HG03457 (cell line): ENCODE data around the gene VSIG10L.
A peak's percentile ranks its signal among the peaks of the same experiment; 100 is the strongest.

ENCODE experiments used
- ATAC-seq: cut with Tn5 transposase; IDR thresholded peaks from one replicate; pipeline ENCODE4 v1.9.1; 2021; ENCODE audit warnings: moderate number of reproducible peaks; ENCODE audit not compliant: unreplicated experiment

VSIG10L gene

DNA sequence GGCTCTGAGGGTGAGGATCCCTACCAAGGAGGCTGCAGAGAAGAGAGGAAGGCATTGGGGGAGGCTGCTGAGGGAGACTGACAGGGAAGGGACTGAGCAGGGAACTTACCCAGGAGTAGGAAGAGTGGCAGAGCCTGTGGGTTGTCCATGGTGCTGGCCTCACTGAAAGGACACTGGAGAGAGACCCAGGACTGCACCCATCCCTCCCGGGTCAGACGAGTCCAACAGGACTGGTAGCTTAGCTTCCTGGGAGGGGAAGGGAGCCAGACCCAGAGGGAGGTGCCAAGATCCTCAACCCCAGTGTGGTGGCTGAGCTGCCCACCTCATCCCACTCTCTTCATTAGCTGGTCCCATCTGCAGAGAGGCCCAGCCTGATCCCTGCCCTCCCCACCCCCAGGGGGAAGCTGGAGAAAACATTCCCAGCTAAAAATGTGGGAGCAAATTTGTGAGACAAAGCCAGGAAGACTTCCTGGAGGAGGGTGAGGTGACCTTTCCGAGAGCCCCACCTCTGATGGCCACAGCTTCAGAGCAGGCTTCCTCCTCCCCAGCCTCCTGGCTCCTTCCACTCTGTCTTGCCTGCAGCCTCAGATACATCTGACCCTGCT, at the start of gene VSIG10L:
TSS of gene VSIG10L (minus strand) at position 164 of the 605 bp plus-strand sequence. CDS start at position 149, 15 bp downstream.
- no peak for ATAC-seq

DNA sequence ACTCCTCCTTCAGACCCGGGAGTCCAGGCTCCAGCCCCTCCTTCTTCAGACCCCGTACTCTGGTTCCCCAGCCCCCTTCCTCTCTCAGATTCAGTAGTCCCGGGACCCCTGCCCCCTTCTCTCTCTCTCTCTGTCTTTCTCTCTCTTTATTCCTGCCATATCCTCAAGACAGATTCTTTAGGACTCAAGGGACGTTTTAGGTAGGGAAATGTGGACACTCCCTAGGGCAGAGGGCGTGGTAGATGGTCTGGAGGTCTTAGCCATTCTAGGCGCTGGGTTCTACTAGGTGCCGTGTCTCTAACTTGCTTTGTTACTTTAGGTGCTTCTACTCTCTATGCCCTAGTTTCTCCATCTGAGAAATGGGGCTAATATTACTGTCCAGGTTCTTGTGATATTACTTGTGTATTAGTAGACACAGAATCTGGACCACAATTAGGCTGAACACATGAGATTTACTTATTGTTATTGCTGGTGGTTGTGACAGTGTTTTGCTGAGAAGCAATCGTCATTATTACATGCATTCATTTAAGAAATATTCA, 49.2 kb upstream of the VSIG10L start:
- ATAC-seq: no peak

DNA sequence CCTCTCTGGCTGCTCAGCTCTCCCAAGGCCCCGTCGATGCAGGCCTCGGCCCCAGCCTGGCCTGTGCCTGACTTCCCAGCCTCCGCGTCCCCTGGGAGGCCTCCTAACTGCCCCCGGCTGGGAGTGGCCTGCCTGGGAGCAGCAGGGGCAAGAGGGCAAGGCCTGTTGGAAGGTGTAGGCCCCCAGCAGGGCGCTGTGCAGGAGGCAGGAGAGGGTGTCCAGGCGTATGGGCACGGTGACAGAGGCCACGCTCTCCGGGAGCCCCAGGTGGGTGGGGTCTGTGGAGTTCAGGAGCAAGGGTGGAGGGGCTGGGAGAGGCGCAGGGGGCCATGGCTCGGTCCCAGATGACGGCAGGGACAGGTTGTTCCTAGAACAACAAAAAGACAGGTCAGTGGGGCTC, 47.2 kb upstream of the VSIG10L start:
- no peak for ATAC-seq

DNA sequence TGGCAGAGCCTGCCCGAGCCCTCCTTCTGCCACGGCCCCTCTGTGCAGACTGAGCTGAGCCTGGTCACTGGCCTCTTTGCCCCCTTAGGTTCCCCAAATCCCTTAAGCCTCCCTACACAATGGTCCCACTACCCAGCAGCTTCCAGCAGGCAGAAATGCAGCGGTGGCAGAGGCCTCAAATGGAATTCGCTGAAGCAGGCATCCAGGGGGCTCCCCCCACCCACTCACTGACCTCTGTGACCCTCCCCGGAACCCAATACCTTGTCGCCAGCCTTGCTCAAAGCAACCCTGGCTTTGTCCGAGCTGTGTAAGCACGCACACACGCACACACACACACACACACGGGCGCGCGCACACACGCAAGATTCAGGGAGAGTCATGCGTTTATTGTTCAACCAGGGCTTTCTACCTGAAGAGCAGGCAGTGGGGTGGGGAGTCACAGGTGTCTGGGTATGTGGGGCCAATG, 46.0 kb upstream of the VSIG10L start, which contains the start of gene LIM2:
TSS of gene LIM2 (minus strand) at position 51 of the 466 bp plus-strand sequence. CDS start 531 bp downstream, outside the sequence.
- ATAC-seq: no peak

DNA sequence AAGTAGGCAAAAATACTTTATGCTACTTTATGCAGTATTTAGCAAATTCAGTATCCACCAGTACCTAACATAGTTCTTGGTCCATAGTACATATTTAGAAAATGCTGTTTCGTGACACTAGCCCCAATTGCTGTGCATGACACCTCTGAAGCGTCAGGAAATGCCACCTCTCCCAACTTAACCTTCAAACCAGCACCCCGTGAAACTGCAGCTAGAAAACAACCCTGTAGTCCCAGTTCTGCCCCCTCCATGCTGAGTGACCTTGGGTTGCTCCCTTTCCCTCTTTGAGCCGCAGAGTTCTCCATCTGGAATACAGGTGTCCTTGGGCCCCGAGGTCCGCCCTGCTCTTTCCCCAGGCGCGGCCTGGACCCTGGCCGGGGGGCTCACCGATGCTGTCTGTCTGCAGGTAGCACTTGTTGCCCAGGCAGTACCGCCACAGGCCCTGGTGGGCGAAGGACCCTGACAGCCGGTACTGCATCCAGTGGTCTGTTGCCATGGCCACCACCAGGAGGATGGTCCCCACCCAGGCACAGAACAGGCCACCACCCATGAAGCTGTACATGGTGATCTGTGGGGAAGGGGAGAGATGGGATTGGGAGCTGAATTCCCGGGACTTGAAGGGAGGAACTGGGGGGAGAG, 45.1 kb upstream of the VSIG10L start:
- no peak for ATAC-seq

DNA sequence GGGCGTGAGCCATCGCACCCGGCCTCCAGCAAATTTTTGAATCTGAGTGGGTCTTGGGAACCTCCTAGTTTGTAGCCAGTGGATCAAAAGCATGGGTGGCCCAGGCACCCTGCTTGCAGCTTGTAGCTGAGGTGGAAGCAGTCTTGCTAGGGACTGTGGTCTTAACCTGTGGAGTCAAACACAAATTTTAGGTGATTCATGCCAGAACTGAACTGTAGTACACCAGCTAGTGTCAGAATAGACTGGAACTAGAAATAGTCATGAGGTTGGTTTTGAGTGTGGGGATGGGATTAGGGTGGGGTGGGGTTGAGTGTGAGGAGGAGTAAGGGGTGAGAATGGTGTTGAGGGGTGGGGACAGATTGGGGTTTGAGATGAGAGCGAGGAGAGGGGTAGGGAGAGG, 40.1 kb upstream of the VSIG10L start:
- no peak for ATAC-seq

DNA sequence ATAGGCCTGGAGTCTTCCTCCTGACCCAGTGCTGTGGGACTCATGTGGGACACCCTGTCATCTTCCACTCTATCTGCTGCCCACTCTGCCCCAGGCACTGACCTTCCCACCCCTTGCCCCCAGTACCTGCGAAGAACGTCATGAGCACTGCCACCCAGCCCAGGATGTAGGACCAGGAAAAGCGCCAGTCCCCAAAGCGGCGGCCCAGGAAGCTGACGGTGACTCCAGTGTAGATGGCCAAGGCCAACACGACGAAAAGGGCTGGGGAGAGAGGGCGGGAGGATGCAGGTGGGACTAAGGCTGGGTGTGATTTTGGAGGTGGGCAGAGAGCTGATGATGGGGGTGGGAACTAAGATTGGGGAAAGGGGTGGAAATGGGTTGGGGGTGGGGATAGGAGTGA, 38.4 kb upstream of the VSIG10L start:
- ATAC-seq: no peak

DNA sequence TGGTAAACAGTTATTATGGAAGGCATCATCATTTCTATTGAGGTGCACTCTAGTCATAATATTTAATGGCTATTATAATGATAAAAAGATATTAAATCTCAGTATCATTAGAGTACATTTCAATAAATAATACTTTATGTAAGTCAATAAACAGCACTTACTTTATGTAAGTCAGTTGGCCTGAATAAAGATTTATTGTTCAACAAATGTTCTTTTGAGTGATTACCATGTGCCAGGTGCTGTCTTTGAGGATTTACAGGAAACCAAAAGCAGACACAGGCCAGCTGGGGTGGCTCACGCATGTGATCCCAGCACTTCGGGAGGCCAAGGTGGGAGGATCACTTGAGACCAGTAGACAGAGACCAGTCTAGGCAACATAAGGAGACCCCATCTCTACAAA, 35.5 kb upstream of the VSIG10L start:
- no peak for ATAC-seq

DNA sequence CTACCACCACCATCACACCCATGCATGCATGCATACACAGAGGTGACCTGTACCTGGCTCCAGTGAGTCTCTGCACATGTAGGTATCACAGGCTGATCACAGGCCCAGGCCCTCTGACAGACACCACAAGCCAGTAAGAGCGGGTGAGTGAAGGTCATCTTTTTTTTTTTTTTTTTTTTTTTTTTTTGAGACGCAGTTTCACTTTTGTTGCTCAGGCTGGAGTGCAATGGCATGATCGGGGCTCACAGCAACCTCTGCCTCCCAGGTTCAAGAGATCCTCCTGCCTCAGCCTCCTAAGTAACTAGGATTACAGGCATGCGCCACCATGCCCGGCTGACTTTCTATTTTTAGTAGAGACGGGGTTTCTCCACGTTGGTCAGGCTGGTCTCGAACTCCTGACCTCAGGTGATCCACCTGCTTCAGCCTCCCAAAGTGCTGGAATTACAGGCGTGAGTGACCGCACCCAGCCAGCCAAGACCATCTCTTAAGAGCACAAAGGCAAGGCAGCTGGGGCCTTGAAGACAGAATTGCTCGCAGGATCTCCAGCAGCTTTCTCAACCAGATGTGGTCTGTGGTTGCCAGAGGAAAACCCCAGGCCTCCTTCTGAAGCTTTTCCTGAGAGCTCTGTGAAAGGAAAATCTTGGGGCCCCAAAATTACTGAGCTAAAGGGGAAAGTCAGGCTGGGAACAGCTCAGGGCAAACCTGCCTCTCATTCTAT, 33.7 kb upstream of the VSIG10L start:
- ATAC-seq: no peak

DNA sequence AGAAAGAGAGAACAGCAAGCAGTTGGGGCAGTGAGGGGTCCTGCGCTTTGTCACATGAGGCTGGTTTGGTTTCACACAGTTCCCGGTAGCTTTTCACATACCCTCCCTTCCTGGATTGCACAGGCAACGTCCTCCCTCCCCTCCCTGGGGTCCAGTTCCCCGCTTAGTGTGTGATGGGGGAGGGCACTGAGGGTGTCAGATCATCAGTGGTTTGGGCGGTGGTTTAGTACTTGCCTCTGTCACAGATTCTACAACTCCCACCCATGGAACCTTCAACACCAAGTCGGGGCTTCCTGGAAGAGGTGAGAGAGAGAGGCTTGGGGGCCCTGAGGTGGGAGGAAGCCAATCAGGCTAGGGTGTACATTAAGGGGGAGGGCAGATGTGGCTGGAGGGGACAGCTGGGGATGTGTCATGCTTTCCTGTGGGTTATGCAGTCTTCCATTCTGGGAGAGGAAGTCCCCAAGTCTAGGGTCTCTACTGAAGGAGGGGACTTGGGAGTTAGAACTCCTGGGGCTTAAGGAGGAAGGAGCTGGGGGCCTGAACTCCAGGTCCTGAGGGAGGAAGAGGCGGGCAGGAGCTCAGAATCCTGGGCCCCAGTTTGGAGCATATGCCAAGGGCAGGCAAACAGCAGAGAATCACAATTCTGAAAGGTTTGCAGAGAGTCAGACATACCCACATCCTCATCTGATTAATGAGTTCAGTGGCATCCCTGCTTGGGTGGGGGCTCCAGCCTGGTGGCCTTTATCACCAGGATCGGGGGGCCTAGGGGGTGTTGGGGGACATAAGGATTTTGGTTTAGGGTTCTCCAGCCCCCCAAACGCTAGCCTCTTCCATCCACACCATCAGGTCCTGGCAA, 30.9 kb upstream of the VSIG10L start, which contains the start of gene NKG7:
TSS of gene NKG7 (minus strand) at position 6 of the 856 bp plus-strand sequence. CDS start 119 bp downstream, outside the sequence.
- ATAC-seq: no peak

DNA sequence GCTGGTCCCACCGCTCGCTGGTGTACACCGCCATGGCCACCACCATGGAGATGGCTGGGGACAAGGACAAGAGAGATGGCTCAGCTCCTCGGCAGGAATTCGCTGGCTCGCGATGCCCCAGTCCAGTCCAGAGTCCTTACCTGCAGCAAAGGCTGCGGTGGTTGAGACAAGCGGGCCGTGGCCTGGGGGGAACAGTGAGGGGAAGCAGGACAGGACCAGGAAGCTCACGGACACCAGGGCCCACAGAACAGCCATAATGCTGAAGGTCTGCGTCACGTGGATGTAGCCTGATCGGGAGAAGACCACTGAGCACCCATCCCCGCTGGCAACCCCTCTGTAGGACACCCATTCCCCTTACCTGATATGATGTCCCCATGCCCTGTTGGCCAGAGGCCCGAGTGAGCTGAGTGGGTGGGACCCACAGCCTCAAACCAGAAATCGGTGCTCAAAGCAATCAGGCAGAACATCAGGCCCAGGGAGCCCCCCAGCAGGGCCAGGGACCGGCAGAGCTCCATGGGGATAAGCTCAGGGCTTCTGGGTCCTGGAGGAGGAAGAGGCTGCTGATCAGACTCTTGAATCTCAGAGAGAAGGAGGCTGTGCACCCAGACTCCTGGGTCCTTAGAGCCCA, 30.2 kb upstream of the VSIG10L start:
- no peak for ATAC-seq

DNA sequence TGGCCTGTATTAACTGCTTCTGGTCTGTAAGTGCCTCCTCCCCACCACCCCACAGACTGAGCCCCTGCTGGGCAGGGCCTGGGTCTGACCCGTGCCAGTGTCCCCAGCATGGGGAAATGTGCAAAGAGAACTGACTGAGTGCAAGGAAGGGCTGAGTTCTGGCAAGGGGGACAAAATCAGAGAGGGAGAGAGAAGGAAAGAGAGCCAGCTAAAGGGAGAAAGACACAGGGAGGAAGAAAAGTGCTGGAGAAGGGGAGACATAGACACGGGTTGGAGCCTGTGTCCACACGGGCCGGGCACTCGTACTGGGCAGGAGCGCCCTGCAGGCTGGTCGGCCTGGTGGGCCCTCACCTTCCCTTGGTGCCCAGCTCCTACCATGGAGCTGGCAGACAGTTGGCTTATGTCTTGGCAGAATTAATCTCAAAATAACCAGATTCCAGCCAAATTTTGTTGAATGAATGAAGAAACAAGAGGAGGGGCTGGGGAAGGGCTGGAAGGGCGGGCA, 29.3 kb upstream of the VSIG10L start:
- no peak for ATAC-seq

DNA sequence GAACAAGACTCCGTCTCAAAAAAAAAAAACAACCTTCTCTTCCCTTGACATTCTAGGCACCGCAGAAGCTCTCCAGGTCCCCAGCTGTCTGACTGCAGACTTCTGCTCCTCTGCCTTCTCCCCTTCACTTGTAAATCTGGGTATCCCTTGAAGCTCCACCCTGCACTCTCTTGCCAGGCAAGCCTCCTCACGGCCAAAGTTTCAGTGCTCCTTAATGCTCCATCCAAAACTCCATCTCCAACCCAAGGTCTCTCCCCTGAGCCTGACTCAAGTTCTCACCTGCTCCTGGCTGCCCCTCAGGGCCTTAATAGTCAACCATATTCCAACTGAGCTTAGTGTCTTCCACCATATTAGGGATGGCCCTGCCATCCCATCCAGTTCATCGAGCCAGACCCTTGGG, 28.3 kb upstream of the VSIG10L start:
- ATAC-seq: no peak

DNA sequence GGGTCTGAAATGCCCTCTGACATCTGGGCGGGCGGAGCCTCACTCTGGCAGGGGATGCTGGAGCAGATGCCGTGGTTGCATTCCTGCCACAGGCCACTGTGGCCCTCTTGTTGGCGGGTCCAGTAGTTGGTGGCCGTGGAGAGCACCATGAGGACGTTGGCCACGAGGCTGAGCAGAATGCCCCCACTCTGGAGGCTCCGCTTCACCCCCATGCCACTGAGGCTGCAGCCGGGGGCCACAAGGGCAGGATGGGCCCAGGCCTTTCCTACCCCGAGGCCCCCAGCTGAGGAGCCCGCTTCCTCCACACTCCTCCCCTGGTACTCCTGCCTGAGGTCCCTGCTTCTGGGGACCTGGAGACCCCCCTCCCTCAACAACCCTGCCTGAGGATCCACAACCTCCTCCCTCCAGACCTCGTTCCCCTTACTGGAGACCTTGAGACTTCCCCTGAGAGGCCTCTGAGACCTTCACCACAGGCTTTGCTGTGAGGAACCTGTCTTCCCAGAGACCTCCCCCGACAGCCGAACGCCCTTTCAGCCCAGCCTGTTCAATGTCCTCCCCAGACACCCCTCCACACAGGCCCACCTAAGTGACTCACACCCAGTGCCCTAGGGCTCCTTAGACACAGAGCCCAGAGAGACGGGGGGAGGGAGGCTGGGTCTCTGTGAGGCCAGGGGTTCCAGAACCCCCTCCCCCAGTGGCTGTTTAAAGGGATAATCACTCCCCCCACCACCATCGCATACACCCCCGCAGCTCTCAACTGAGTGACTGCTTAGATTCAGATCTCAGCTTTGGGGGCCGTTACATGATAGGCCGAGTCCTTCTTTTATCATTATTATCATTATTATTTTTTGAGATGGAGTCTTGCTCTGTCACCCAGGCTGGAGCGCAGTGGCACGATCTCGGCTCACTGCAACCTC, 26.7 kb upstream of the VSIG10L start, which contains the start of gene CLDND2:
TSS of gene CLDND2 (minus strand) at position 638 of the 917 bp plus-strand sequence. CDS start at position 212, 426 bp downstream.
- ATAC-seq: no peak

DNA sequence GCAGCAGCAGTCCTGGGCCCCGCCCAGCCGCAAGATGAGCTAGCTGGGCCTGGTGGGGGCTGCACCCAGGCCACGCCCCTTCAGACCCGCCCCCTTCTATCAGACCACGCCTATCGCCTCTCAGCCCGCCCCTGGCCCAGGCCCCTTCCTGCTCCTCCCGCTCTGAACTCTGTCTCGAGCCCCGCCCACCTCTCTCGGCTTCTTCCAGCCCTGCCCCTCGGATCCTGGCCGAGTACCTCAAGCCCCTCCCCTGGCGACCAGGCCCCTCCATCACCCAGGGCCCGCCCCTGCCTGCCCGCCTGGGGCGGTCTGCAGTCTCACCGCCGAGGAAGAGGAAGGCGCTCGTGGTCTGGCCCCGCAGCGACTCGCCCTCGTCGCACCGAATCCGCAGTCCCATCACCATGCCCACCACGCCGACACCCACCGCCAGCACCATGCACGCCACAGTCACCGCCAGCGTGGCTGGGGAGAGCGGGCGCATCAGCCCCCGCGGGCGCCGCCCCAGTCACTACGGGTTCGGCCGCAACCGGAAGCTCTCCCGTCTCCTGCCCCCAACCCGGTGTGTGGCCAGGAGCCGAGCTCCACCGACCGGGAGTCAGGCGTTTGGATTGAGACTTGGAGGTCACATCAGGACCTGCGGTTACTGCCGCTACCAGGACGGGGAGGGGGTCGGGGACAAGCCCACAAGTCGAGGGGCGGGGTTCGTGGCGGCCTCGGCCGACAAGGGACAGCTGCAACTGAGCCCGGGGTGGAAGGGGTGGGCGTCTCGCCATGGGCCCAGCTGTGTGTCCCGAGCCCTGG, 25.8 kb upstream of the VSIG10L start:
- ATAC-seq: peak; percentile 54

DNA sequence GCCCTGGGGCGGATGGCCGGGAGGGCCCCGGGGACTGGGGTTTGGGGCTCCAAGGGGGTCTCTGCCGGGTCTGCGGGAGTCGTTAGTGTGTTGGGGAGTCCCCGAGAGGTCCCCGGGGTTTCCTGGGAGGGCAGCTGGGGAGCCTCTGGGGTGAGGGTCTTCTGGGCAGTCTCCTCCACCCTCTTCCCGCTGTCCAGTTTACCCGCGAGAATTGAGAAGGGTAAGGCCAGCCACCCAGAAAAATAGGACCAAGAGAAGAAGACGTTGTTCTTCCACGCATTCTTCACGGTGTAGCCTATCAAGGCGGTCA, 25.3 kb upstream of the VSIG10L start:
- ATAC-seq: no peak

DNA sequence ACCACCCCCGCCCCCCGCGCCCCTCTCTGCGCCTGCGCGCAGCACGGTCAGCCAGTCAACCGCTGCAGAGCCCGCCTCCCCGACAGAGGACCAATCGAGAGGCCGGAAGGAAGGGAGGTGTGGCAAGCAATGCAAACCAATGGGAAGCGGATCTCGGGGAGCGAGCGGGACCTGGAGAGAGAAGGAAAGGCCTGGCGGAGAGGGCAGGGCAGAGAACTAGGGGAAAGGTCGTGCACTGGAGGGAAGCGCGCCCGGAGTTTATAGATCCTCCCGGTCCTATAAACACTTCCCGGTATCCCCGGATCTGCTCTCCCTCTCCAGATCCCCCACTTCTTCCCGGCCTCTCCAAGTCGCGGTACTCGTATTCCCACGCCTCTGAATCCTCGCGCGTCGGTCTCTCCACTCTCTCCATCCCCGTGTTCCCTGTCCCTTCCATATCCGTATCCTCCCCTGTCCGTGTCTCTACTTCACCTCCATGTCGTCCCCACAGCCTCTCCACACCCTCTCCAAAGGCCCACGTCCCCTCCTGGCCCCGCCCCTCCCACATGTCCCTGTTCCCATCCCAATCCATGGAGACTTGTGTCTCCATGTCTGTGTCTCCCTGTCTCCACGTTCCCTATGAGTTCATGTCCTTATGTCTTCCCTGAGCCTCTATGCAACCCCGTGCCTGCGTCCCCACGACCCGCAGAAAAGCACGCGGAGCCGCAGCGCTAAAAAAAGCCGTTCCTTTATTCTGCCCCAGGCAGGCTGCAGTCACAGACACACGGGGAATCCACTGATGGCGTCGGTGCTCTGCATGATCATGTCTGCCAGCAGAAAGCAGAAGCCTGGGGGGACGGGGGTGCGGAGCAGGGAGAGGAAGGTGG, 24.7 kb upstream of the VSIG10L start:
- peak; percentile 38 for ATAC-seq
